HT-29 (cell line): ENCODE measurements around the gene NTPCR. TPM values are rescaled to one million over a fixed set of nuclear protein-coding genes. Genes with fewer than 3 reads are reported as not detected.
"Not testable (repeated sequence)": the region's sequence is repeated elsewhere in the genome, so short reads cannot be mapped to it uniquely, and the experiment has no call there.

Source experiments
- DNase-seq: peaks from one replicate; pipeline ENCODE4 v3.0.0-alpha.2; 2015; ENCODE audit warnings: low spot score
- total RNA-seq: library from RNA; depleted of rRNA; stranded (reverse); fragments of >200 nt; shearing (Covaris generic); gene quantifications from 2 replicates; pipeline ENCODE4 v1.2.3, GENCODE V29; 2014

NTPCR gene
- total RNA-seq, 1 experiment from 2014 or later, result 15.0 TPM

DNA sequence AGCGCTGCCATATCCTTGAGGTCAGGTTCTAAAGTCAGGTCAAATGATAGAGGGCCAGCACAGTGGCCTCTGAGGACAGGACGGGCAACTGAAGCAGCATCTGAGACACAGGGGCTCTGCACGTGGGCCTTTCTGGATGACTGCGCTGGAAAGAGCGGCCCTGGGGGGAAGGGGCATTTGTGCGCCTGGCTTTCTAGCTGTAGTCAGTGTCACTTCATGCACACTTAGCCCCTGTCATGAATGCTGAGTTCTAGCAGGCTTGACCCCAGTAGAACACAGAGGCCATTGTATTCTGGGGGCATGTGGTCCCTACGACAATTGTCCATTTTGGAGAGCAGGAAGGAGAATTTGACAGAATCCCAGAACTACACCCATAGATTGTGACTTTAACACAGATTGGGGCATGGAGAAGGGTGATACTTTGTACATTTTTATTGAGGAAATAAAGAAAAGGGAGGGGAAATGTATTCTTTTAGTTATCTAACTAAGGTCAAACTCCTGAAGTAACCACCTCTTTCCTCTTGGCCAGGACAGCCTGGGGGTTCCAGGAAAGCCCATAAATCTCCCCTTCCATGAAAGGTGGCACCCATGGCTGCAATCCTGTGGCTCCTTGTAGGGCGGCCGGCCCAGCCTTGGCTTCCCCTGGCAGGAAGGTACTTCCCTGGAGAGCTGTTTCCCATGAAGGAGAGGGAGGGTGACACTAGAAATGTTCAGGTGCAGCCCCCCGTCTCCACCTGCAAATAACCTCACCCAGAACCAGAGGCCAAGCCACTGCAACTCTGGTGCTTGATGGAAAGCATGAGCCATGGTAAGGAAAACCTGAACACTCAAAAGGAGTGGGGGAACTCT, 34.4 kb downstream of the NTPCR start:
- DNase-seq, result no peak

DNA sequence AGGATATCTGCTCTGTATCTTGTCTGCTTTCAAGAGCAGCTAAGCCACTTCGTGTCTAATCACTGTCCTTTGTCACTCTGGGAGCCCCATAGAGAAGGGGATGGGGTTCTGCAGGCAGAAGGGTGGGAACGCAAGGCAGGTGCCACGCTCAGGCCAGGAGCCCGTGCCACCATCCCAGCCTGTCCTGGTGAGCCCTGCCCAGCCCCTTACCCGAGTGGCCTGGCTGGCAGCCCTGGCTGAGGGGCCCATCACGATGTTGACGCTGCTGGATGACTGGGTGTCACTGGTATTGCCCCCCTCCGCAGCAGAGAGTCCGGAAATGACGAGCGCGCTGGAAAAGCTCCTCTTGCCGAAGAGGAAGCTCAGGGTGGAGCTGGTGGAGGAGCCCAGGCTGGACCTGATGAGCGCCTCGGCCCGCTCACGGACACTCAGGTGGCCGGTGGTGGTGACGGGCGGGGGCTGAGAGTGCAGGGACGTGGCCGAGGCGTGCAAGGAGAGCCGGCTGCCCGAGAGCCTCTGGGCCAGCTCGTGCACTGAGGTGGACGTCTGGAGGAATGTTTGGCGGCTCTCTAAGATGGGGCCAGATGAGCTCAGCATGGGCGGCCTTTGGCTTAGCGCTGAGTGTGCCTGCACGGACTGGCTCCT, 35.6 kb downstream of the NTPCR start:
- no peak for DNase-seq

DNA sequence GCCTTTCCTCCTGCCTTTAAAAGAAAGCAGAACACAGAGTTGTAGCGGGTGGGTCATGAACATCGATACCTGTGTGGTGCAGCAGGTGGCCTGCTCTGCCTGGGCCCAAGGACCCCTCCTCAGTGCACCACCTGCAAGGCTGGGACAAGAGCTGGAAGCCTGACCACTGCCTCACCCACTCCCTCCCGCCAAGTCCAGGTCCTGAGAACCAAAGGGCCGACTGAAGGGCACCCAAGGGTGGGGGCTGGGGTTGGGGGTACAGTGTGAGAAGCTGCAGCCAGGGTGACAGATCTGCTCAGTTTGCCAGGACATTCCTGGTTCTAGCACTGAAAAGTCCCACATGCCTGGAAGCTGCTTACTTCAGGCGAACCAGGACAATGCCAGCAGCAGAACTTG, 36.1 kb downstream of the NTPCR start:
- no peak for DNase-seq

DNA sequence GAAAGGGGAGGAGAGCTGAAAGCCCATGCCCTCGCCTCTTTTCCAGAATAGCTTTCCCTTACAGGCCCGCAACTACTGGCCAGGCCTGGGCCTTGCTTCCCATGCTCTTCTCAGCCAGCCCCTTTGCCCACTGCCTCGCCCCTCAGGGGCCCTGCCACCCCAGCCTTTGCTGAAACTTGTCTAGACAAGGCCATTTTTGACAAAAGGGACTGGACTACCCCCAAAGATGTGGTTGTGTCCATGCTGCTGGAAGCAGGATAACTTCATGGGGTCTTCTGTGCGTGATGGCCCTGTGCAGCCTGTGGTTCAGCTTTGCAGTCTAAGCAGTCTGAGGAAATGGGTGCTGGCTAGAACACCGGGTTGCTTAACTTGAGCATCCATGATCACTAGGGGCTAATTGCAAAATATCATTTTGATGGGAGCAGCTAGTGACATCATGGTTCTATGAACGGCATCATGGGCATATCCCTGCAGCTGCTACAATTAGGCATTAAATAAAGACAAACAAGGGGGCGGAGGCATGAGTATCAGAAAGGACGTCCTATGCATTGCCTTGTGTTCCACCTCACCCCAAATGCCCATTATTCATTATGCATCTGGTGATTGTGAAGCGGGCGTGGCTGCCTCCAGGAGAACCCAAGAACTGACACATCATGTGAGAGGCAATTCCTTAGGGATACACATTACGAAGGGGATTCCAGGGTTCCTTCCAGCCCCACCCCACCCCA, 36.8 kb downstream of the NTPCR start:
- no peak for DNase-seq

DNA sequence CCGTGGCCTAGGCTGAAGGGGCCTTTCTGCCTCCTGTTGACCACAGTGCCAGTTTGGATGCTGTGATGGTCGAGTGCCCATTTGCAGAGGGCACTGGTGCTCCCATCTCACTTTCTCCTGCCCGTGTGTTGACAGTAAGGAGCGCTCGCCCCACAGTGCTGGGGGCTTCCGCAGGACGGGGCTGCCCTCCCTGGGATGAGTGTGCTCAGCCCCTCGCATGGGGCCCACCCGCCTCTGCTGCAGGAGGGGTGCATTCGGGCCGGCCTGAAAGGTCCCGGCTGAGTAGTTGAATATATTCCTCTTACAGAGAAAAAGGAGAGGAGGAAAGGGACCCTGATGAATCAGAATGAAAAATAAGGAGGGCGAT, 37.3 kb downstream of the NTPCR start:
- no peak for DNase-seq

DNA sequence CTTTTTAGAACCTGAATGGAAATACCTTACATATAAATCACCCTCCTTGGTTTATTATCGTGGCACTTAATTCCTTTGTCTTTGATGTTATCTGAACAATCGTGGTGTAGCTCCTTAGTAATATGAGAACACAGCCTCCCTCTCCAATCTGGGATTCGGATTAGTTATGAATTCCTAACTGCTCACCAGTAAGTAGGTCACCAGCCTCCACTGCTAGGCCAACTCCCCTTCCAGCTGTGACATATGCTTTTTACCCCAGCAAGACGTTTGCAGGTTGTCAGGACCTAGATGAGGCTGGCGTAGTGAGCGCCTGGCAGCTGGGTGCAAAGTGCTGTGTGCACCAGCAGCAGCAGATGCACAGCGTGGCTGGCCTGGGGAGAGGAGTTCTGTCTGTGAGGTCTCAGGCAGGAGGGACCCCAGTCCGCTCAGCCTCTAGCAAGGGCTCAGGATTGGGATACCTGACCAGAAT, 38.2 kb downstream of the NTPCR start:
- DNase-seq, result peak; percentile 16

DNA sequence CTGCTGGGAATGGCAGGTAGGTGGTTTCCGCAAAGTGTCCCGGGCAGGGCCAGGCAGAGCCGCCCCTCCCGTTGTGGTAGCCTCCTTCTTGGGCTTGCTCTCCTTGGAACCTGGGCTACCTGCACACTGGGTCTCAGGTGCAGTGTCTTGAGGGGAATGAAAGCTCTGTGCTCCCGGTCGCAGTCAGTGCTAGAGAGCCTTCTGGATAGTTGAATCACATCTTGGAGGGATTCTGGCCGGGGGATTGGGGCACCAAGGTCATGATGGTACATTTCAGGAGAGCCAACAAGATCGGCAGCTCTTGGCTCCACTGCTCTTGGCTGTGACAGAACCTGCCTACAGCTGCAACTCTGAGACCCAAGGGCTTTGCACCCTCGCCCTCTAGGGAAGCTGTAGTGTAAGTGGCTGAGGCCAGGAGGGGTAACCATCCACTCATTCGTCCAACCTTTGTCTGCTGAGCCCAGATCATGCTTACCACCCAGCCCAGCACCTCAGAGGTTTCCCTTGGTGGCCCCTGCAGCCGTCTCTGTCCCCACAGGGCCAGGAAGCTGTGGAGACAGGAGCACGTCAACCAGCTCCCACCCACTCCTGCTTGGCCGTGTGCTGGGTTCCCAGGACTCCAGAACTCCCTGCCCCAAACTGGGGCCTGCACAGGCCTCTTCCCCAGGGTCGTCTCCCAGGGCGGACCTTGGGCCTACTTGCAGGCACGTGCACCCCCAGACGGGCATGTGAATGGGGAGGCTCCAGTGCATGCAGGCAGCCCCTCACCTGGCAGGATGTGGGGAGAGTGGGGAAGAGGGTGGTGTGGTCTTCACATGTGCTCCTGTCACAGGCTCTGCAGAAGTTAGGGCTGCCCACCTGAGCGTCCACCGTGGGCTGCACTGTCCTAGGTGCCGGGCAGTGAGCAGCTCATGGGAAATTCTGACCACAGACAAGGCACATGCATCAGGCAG, 40.0 kb downstream of the NTPCR start:
- no peak for DNase-seq

DNA sequence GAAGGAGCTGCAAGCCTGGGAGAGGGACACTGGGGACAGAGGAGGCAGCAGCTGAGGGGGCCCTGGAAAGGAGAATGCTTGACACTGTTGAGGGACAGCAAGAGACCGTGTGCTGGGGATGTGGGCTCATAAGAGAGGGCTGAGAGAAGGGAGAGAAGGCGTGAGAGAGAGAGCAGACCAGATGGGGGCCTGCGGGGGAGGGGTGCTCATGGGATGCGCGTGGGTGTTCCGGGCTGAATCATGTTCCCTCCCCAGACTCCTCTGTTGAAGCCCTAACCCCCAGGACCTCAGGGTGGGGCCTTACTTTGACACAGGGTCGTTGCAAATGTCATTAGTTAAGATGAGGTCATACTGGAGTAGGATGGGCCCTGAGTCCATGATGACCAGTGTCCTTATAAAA, 40.8 kb downstream of the NTPCR start:
- no peak for DNase-seq

DNA sequence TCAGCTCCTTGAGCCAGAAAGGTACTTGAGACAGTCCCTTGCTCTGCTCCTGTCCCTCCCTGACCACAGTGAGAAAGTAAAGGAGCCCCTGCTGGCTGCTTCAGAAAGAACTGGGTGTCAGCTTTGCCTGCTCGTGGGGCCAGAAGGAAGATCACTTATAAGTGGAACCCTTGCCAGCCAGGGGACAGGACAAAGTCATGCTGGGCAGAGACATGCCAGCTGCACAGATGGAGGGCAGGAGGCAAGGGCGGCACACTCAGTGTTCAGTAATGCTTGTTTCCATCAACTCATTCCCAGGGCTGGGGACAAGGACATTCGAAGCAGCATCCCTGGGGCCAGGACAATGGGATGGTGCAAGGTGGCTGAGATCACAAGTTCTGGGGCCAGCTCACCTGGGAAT, 41.8 kb downstream of the NTPCR start:
- no peak for DNase-seq

DNA sequence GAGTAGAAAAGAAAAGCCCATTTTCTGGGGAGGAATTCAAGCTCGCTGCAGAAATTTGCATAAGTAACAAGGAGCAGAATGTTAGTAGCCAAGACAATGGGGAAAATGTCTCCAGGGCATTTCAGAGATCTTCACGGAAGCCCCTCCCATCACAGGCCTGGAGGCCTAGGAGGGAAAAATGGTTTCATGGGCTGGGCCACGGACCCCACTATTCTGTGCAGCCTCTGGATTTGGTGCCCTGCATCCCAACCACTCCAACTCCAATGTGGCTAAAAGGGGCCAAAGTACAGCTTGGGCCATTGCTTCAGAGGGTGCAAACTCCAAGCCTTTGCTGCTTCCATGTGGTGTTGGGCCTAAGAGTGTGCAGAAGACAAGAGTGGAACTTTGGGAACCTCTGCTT, 43.1 kb downstream of the NTPCR start:
- no peak for DNase-seq

DNA sequence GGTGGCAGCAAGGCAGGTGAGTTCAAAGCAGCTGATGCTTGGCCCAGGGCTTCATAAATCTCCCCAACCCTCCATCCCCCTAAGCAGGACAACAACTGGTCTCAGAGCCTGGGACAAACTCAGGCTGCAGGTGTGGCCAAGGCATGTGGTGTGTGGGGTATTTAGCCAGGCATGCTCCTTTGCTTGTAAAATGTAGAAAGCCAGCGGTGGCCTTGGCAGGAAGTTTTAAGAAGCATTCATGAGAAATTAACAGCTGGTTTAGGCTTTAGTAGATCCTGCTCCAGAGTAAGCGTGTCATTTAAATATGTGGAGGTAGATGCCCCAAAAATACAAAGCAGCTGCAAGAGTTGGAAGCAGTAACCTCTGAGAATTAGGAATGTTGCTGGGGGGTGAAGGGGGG, 44.8 kb downstream of the NTPCR start:
- DNase-seq, result no peak

DNA sequence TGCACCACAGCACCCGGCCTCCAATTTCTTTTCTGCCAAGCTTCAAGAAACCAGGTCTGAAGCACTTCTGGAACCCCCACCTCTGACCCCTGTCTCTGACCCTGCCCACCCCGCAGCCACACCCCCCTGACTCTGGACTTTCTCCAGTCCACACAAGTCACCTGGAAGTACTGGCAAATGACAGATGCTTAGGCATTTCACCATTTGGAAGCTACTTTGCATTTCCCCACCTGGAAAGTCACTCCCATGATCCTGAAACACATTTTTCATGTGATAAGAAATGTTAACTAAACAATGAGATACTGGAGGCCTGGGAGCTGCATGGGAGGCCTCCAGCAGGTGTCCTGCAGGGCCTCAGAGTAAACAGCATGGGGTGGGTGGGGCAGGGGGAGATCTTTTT, 45.7 kb downstream of the NTPCR start:
- DNase-seq, result no peak

DNA sequence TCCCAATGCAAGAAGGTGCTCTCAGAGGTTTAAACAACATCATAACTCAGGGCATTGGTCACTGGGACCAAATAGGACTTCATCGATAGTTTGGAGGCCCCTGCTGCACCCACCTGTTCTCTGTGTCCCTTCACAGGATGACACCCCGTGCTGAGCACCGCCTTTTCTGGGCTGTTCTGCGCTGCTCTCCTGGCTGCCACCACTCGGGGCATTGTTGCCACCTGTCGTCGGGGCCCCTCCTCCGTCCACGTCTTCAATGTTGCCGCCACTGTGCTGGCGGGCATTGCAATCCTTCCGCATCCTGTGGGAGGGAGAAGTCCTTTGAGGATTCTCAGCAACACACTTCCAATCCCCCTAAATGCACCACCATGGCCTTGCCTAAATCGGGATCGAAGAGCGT, 47.7 kb downstream of the NTPCR start:
- DNase-seq, result no peak

DNA sequence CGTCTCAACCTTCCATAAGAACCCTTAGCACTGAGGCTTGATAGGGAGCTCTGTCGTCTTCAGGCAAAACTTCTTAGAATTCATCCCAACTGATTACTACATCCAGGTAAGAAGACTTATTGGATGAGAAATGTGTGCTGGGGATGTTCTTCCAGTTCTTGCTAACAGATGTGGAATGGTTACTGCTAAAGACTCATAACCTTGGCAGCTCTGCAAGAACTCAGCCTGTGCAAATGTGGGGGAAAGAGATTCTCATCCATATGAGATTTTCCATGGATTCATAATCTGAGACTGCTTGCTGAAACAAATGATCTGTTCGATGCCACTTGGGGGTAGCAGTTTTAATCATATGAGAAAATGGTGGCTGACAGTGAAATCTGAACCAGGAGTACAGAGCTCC, 48.2 kb downstream of the NTPCR start:
- DNase-seq, result no peak

DNA sequence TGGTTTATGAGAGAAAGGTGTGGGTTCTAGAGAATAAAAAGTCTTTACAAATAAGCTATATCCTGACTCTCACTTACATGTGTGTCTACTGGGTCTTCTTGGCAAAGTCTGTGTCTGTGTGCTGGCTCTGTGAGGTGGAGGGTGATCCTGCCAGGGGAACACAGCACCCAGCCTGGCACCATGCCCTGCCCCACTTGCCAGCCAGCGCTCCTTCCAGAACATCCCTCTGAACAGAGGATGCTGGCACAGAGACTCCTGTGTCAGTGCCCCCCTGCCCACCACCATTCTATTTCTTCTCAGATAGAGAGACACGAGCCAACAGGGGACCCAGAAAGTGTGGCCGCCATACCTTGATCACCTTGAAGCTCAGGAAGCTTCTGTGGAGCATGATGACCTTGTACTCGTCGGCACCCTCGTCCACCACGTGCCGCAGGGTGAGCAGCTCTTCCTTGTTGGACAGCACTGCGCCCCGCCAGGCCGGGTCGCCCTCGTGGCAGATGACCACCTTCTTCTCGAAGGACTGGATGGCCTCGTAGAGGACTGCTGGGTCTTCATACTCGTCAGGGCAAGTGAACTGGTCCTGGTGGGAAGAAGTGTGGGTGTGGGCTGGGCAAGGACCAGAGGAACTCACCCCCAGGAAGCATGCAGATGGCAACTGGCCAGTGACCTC, 49.7 kb downstream of the NTPCR start:
- no peak for DNase-seq

DNA sequence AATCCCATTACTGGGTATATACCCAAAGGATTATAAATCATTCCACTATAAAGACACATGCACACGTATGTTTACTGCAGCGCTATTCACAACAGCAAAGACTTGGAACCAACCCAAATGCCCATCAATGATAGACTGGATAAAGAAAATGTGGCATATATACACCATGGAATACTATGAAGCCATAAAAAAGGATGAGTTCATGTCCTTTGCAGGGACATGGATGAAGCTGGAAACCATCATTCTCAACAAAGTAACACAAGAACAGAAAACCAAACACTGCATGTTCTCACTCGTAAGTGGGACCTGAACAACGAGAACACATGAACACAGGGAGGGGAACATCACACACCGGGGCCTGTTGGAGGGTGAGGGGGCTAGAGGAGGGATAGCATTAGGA, 53.2 kb downstream of the NTPCR start:
- DNase-seq, result not testable (repeated sequence)

DNA sequence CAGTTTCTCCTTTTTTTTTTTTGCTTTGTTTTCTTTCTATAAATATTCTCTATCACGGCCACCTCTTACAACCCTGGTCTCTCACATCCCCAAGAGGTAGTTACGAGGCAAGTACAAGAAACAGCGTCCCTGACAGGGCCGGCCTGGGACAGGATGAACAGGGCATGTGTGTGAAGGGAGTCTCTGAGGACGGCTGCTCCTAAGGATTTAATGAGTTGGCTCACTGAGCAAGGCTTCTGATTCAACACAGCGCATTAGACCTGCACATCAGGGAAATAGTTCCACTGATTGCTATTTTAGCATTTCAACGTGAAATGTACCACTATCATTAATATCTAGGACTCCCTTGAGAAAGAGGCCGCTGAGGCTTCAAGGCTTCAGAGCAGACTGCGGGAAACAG, 54.0 kb downstream of the NTPCR start:
- DNase-seq, result no peak

DNA sequence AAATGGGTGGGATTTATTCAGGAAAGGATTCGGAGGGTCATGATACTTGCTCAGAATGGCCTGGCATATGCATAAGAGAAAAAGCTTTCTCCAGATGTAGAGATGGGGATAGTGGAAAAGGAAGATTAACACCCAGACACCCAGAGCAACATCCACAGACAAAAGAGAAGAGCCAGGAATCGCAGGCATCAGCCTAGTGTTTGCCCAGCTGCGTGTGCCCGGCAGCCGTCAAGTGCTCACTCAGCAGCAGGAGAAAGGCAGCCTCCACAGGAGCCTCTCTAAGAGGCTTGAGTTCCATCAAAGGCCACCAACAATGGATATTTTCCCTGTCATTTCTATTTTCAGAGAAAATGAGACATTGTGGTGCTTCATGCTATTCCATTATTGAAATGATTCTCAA, 54.7 kb downstream of the NTPCR start:
- no peak for DNase-seq

DNA sequence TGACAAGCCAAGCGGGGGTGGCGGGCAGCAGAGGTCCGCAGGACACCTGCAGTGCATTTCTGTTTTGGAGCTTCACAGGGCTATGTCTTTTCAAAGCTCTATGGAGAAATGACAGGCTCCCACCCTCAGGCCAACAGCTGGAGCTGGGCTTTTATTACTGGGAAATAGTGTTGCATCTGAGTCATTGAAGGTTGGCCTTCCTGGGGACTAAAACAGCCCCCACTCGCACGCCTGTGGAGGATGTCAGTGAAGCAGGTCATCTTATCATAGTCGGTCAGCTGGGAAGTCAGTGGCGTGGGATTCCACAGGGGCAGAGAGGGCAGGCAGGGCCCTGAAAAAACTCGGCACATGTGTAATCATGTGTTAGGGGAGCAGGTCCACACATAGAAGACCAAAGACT, 55.3 kb downstream of the NTPCR start:
- DNase-seq, result no peak

DNA sequence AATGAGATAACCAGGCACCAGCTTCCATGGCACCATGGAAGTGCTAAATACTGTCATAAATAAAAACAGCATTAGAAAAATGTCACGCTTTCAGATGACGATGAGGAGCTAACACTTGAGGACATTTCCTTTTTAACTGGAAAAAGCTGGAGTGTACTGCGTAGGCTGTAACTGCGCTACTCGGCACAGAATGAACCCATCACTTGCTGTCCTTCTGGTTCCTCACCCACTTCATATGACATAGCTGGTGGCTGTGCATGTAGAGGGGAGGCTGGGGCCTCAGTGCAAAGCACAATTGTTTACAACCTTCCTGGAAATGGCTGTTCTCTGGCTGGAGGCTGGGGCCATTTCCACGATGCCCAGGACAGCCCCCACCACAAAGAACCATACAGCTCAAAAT, 55.7 kb downstream of the NTPCR start:
- DNase-seq, result no peak

DNA sequence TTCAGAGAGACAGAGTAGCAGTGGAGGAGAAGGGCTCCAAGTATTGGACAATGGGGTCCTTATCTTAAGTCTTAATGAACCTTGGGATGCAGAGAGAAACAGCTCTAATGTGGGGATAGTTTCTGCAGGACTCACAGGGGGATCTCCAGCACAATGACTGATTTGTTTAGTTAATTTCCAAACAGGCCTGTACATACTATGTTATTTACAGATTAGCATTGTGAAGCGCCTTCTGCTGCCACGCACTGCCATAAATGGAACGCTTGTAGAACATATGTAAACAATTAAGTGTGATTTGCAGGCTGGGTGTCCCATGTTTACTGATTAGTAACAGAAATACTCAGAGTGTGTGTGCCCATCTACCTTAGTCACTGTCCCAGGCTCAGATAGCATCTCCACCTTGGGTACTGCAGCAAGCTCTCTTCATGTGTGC, 56.1 kb downstream of the NTPCR start:
- DNase-seq, result no peak
